AG04450 (cell line): Measurements from ENCODE around the gene RBM15. TPM values are rescaled to one million over a fixed set of nuclear protein-coding genes. Genes with fewer than 3 reads are reported as not detected.
A peak's percentile ranks its signal among the peaks of the same experiment; 100 is the strongest.

Experiments used
- CTCF ChIA-PET: fragments of 300-600, 350-600 bp; formaldehyde crosslinking; extraction: SDS; loops from one replicate; lab custom pipeline; 2022; ENCODE audit warnings: antibody characterized with exemption, inconsistent platforms; lab: Charles Lee
- POLR2A ChIA-PET: fragments of 350-600 bp; formaldehyde crosslinking; extraction: SDS; loops from one replicate; lab custom pipeline; 2021; ENCODE audit warnings: antibody characterized with exemption, inconsistent platforms; lab: Yijun Ruan, JAX
- DNase-seq: peaks from one replicate; pipeline ENCODE4 v3.0.0-alpha.2; 2011; ENCODE audit warnings: low read depth, low spot score
- H3K27ac ChIP-seq: one replicate; pipeline ENCODE4 v1.5.1; 2012; ENCODE audit warnings: low read depth, low read length, control low read depth
- H3K27me3 ChIP-seq: one replicate; pipeline ENCODE4 v1.6.0; 2012; ENCODE audit warnings: low read length; ENCODE audit not compliant: control insufficient read depth, insufficient read depth
- H3K4me3 ChIP-seq: 2 replicates; pipeline ENCODE4 v1.5.1; 2011; ENCODE audit warnings: mild to moderate bottlenecking, low read depth, low read length, control low read depth
- H3K9me3 ChIP-seq: 2 replicates; pipeline ENCODE4 v1.5.1; 2012; ENCODE audit warnings: low read length; ENCODE audit not compliant: control insufficient read depth, insufficient read depth
- polyA plus RNA-seq: library from polyadenylated mRNA; depleted of rRNA; stranded (reverse); fragments of >200 nt; gene quantifications from 2 replicates; pipeline ENCODE4 v1.2.3, GENCODE V29; 2011
- TF ChIP-seq, protein P1 (sequence below): IDR thresholded peaks from 2 replicates; pipeline ENCODE4 v1.5.1; 2011; ENCODE audit warnings: low read depth, low read length, control low read depth, inconsistent platforms

RBM15 gene
- polyA plus RNA-seq, 1 experiment: 8.9 TPM

DNA sequence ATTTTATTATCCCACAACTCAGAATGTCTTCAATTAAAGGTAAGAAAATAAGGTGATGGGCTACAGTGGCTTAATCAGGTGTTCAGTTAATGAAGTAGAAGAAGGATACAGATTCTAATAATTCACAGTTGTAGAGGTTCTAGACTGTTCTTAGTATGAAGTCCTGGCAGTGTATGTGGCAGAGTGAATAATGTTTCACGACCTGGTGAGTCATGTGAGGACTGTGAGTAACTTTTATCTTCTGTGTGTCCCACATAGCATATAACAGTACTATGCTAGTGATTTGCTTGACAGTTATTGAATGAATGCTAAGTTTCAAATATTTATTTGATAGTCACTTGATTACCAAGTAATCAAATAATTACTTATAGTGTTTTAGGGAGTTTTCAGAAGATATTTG is 31.6 kb downstream of the RBM15 start:
- ChIA-PET CTCF (interaction anchor here (1.3 to 1.9 kb wide), 2 partner anchors 89 to 174 kb away, joined by 3 to 5 read pairs; no protein-coding TSS in a partner anchor), POLR2A (no interaction called here)
- Histone ChIP-seq H3K27ac (no peak overlapping the region), H3K27me3 (no peaks in the 10 kb centered on the region), H3K4me3 (no peak overlapping the region), H3K9me3 (no peaks in the 10 kb centered on the region)
- TF ChIP-seq, protein P1, sequence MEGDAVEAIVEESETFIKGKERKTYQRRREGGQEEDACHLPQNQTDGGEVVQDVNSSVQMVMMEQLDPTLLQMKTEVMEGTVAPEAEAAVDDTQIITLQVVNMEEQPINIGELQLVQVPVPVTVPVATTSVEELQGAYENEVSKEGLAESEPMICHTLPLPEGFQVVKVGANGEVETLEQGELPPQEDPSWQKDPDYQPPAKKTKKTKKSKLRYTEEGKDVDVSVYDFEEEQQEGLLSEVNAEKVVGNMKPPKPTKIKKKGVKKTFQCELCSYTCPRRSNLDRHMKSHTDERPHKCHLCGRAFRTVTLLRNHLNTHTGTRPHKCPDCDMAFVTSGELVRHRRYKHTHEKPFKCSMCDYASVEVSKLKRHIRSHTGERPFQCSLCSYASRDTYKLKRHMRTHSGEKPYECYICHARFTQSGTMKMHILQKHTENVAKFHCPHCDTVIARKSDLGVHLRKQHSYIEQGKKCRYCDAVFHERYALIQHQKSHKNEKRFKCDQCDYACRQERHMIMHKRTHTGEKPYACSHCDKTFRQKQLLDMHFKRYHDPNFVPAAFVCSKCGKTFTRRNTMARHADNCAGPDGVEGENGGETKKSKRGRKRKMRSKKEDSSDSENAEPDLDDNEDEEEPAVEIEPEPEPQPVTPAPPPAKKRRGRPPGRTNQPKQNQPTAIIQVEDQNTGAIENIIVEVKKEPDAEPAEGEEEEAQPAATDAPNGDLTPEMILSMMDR: no peak
- no peak for DNase-seq

DNA sequence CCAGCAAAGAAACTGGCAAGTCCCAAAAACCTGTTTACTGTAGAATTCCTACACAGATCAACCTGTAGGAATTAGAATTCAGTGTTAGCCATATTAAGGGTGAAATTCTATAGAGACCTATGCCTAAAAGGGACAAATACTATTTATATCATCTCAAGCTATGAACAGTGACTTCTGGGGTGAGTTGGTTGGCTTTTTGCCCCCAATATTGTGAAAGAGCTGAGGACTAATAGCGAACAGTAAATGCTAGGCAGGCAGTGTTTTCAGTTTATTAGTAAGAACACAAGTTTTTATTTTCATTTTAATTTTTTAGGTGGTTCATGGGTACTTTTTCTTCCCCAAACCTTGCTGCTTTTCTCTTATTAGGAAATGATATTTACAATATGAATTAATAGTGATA is 36.3 kb downstream of the RBM15 start:
- Histone ChIP-seq H3K4me3 (no peak overlapping the region), H3K27ac (no peak overlapping the region), H3K9me3 (no peaks in the 10 kb centered on the region), H3K27me3 (no peaks in the 10 kb centered on the region)
- ChIA-PET POLR2A (no interaction called here), CTCF (no interaction called here)
- DNase-seq: no peak
- TF ChIP-seq, protein P1: no peak

DNA sequence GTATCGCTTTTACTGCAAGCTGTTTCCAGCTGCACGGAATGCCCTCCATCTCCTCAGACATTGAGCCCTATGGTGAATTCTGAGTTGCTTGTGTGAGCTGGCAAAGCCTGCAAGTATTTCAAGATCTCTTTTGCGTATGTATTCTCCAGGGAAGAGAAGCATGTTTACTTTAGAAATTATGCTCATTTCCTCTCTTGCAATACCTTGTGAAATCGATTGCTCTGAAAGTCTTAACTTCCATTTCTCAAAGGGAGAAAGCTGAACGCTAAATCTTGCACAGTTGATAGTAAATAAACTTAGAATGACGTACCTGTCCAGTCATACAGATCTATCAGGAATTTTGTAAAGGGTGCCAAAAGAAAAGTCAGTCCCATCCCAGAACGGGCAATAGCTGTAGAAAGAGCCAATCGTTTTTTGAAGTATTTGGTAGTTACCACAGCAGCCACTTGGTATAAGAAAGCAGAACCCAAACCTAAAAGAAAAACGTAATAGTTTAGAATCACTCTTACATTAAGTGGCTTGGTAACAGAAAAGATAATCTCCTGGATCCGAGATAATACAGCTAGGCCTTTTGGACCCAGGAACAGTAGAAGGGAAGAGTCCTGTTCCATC is 41.6 kb downstream of the RBM15 start:
- peak; percentile 70 for DNase-seq
- TF ChIP-seq, protein P1: no peak
- Histone ChIP-seq H3K9me3 (no peaks in the 10 kb centered on the region), H3K27ac (peak overlapping the region; percentile 66), H3K4me3 (no peak overlapping the region), H3K27me3 (no peaks in the 10 kb centered on the region)
- POLR2A ChIA-PET: interaction anchor here (1.0 to 1.3 kb wide), 4 partner anchors 9 to 42 kb away, joined by 3 to 13 read pairs (median 6); partner anchors contain the start of gene RBM15
- CTCF ChIA-PET: interaction anchor here (1.0 to 1.4 kb wide), 4 partner anchors 32 to 173 kb away, joined by 3 to 5 read pairs (median 4); partner anchors contain the start of gene RBM15

DNA sequence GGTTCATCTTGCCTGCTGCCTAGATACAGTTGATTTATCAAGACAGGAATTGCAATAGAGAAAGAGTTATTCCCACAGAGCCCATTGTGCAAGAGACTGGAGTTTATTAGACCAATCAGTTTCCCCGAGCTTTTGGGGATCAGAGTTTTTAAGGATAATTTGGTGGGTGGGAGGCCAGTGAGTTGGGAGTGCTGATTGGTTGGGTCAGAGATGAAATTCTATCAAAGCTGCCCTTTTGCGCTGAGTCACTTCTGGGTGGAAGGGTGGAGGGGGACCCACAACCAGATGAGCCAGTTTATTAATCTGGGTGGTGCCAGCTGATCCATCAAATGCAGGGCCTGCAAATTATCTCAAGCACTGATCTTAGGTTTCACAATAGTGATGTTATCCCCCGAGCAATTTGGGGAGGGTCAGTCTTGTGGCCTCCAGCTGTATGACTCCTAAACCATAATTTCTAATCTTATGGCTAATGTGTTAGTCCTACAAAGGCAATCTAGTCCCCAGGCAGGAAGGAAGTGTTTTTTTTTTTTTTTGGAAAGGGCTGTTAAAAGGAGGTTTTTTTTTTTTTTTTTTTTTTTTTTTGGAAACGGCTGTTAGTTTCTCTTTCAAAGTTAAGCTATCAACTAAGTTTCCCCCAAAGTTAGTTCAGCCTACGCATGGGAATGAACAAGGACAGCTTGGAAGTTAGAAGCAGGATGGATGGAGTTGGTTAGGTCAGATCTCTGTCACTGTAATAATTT is 44.2 kb downstream of the RBM15 start:
- no peak for DNase-seq
- ChIA-PET POLR2A (interaction anchor here (0.6 to 1.3 kb wide), 2 partner anchors 10 to 36 kb away, joined by 3 read pairs; no protein-coding TSS in a partner anchor), CTCF (interaction anchor here (0.6 kb wide), 1 partner anchor 116 kb away, joined by 3 read pairs; no protein-coding TSS in a partner anchor)
- Histone ChIP-seq H3K27ac (no peak overlapping the region), H3K4me3 (no peak overlapping the region), H3K27me3 (no peaks in the 10 kb centered on the region), H3K9me3 (no peaks in the 10 kb centered on the region)
- TF ChIP-seq, protein P1: no peak
